Stimulated activated CD4-positive, alpha-beta T cell treated with anti-CD3 and anti-CD28 coated beads, Interleukin-1b, Interleukin-23, amount 100 ng/mL, for 24 hours (primary cell): ENCODE results near the gene LNX2.
A peak's percentile ranks its signal among the peaks of the same experiment; 100 is the strongest.

ENCODE experiments used
- DNase-seq, 4 experiments: peaks; one replicate each; pipeline ENCODE4 v3.0.0-alpha.2; 2020; ENCODE audit warnings: low read depth in 4 of 4, low spot score in 1 of 4

Gene LNX2

GRCh38 chr13:27620377-27621115, at the start of gene LNX2:
Gene LNX2, minus strand, starts transcription at chr13:27620529. Its CDS starts 38,826 bp downstream, at chr13:27581703.
- DNase-seq = peak; percentile 83 to 96 (median 93)

GRCh38 chr13:27667946-27668345, 47.6 kb upstream of the LNX2 start:
- DNase-seq = no peak

GRCh38 chr13:27666951-27667350, 46.6 kb upstream of the LNX2 start:
- DNase-seq = no peak

GRCh38 chr13:27665761-27666160, 45.4 kb upstream of the LNX2 start:
- DNase-seq = no peak

GRCh38 chr13:27665333-27665732, 45.0 kb upstream of the LNX2 start:
- no peak for DNase-seq

GRCh38 chr13:27663947-27664346, 43.6 kb upstream of the LNX2 start:
- DNase-seq = no peak

GRCh38 chr13:27662738-27663470, 42.6 kb upstream of the LNX2 start:
- no peak for DNase-seq

- DNase-seq = no peak
Observed at GRCh38 chr13:27661017-27661416, 40.7 kb upstream of the LNX2 start.

GRCh38 chr13:27660511-27660910, 40.2 kb upstream of the LNX2 start:
- no peak for DNase-seq

- no peak for DNase-seq
Observed at GRCh38 chr13:27659145-27659865, 39.0 kb upstream of the LNX2 start.

- DNase-seq = no peak
Observed at GRCh38 chr13:27658546-27658945, 38.2 kb upstream of the LNX2 start.

- no peak for DNase-seq
Observed at GRCh38 chr13:27657724-27658123, 37.4 kb upstream of the LNX2 start.

GRCh38 chr13:27654816-27655215, 34.5 kb upstream of the LNX2 start:
- DNase-seq = no peak

- no peak for DNase-seq
Observed at GRCh38 chr13:27654059-27654458, 33.7 kb upstream of the LNX2 start.

- no peak for DNase-seq
Observed at GRCh38 chr13:27650312-27650711, 30.0 kb upstream of the LNX2 start.

- DNase-seq = no peak
Observed at GRCh38 chr13:27644302-27644701, 24.0 kb upstream of the LNX2 start.

- DNase-seq = no peak
Observed at GRCh38 chr13:27643334-27644132, 23.2 kb upstream of the LNX2 start.

- DNase-seq = no peak
Observed at GRCh38 chr13:27641711-27642502, 21.6 kb upstream of the LNX2 start.

GRCh38 chr13:27639186-27639585, 18.9 kb upstream of the LNX2 start:
- no peak for DNase-seq

- no peak for DNase-seq
Observed at GRCh38 chr13:27638521-27638920, 18.2 kb upstream of the LNX2 start.
